Hematopoietic multipotent progenitor cell treated with erythropoietin and hydrocortisone succinate and interleukin-3 and kit ligand, for 8 days (in vitro differentiated cells): Measurements from ENCODE around the gene MAFB.

Source experiments
- DNase-seq: peaks from one replicate; pipeline ENCODE4 v3.0.0-alpha.2; 2015

The MAFB gene

DNA sequence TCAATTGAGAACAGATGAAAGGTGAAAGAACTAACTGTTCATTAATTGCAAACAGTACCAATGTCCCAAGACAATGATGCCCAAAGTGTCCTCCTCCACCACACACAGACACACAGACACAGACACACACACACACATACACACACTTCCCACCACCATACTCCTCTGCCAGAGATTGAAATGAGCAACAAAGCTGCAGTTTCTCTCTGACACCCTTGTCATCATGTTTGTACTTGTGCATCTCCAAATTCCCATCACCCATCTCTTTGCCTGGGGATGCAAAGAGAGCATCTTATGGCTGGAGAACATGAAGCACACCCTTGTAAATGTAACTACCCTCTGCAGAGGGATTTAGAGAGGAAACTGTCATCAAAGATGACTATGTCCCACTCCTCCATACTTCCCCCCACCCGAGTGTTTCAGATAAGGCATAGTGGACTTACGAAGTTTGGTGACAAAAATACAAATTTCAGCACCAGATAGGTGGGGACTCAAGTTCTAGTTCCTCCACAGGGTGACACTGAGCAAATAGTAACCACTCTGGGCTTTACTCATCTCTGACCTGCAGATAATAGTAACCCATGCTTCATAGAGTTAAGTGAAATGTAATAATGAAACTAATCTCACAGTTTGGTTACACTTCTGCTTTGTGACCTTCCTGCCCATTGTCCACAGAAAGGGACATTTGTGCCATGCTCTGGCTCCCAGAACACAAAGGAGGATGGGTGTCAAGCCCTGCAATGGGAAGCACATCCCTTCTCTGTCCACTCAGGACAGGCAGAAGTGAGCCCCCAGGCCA, 8.7 kb downstream of the MAFB start:
- DNase-seq: no peak

GRCh38 chr20:40679184-40679583, 9.9 kb downstream of the MAFB start:
- DNase-seq: no peak

- DNase-seq: no peak
Measured at GRCh38 chr20:40678286-40678875, 10.7 kb downstream of the MAFB start.

GRCh38 chr20:40677343-40677924, 11.6 kb downstream of the MAFB start:
- no peak for DNase-seq

- no peak for DNase-seq
Measured at GRCh38 chr20:40676491-40677269, 12.4 kb downstream of the MAFB start.

GRCh38 chr20:40675599-40676221, 13.3 kb downstream of the MAFB start:
- no peak for DNase-seq

DNA sequence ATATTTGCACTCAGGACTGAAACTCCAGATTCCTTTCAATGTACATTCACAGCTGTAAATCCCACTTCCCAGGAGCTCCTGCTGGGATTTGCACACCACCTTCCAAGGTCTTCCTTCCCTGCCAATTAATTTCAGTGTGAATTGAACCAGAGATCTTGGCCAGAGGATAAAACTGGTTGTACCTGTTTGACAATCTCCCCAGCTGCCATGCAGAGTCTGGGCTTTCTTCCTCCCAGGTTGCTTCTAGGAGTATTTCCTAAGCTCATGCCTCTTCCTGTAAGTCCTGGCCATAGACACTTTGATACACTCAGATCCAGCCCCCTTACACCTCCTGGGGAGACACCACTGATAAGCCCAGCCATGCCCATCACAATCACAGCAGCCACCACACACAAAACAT, 15.6 kb downstream of the MAFB start:
- no peak for DNase-seq

DNA sequence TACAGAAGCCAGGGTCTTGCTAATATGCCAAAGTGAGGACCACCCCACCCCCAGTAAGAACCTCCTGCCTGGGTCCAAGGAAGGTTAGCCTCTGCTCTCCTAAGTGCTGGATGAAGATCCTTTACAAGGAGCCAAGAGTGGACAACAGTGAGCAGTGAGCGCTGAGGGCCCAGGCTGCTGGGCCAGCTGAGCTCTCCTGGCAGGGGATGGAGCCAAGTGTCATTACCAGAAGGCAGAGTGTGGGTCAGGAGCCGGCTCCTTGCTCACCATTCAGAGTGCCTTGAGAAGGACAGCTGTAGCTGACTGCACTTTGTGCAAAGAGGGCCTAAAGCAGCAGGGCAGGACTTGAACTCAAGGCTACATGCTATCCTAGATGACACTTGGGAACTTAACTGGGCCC, 16.9 kb downstream of the MAFB start:
- DNase-seq: no peak

DNA sequence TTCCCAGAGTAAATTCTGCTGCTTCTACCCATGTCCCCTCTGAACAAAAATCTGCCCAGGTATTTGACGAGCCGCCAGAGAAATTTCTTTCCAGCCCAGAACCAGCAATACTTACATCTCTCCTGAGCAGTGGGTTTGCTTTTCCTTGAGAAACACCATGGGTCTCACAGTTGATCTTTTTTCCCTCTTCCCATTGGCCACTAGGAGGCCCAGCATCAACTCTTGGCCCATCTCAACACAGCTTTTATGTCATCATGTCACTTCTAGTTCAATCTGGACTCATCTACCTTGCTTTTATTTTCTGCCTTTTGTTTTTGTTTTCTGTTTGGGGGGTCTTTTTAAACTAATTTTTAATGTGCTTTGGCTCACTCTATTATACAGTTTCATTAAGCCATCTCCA, 18.8 kb downstream of the MAFB start:
- no peak for DNase-seq

GRCh38 chr20:40669692-40670091, 19.3 kb downstream of the MAFB start:
- DNase-seq: no peak

DNA sequence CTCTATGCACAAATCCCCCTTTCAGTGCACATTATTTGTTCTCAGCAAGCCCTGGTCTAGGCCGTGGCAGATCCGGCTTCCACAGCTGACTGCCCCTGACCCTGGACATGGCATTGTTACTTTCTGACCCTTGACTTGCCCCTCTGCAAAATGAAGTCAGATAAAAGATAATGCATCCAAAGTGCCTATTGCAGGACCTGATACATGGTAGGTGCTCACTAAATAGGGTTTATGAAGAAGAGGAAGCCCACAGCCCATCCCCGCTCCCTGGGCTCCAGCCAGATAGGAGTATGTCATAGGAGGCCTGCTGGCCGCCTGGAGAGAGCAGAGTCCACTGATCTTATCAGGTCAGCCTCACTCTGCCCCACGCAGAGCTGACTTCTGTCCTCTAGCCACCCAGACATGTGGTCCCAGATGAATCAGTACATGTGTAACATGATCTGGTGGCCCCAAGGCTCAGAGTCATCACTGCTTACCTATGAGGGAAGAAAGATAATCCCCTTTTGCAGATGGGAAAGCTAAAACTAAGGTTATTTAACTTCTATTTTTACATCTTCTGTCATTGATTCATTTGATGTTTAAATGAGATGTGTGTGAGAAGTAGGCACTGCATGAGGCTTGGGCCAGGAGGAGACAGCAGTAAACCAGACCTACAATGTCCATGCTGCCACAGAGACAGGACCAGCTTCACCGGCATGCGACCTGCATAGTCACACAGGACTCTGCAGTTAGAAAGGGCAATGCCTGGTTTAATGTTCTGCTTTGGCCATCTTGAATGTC, 20.4 kb downstream of the MAFB start:
- DNase-seq: no peak

GRCh38 chr20:40667503-40667902, 21.5 kb downstream of the MAFB start:
- no peak for DNase-seq

DNA sequence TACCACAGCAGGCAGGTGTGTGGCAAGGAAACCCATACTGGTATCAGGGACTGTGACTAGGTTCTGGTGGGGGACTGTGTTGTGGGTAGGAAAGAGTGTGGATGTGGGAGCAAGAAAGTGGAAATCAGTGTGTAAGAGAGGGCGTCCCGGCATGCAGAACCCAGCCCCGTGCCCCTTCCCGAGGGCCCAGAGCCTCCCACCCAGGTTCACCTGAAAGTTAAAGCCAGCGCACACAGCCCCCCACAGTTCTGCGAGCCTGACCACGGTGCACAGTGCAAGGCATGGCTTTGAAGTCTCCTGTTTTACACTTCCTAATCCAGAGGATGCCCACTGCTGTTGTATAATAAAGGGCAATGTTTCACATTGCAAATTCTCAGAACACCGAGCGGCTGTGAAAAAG, 22.7 kb downstream of the MAFB start:
- no peak for DNase-seq

DNA sequence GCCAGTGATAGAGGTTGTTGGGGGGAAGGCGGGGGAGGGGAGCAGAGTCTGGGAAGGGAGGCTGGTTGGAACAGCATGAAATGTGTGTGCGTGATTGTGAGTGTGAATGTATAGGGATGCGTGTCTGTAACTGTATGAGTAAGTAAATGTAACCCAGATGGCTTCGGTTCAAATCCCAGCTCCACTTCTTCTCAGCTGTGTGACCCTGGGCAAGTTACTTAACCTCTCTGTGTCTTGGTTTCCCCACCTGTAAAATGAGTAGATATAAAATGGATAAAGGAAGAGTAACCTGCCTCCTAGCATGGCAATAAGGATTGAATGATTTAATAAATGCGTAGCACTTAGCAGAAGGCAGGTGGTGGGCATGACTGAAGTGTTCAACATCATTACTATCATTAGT, 24.1 kb downstream of the MAFB start:
- DNase-seq: no peak

DNA sequence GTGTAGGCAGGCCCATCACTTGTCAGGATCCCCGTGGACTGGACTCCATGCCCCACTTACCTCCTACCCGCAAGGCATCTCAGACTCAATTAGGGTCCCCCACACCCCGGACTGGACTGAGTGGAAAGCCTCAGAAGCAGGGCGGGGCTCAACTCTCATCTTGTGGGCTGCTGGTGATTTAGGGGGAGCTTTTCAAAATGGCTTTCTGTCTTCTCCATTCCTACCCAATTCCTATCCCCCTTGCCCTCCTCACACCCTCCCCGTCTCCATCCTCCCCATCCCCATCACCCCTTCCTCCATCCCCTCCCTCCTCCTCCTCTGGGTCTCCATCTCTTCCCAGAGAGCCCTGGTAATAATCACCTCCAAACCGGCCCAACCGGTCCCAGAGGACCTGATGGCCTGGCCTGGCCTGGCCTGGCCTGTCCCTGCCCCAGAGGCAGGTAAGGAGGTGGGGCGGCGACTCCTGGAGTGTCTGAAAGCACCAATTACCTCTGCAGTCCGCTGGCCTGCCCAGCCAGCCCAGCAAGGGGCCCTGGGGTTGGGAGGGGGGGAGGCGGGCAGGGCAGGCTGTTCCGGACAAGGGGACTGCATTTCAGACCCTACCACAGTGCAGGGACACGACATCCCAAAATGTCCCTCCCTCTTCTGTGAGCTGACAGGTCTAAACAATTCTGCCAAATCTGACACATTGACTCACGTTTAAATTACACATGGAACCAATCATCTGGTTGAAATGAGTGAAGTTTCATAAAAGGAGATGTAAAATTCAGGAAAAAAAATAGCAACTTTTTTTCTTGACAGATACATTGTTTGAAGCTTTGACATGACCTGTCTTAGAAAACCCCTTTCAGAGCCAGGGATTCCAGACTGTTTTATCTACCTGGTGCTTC, 24.8 kb downstream of the MAFB start:
- no peak for DNase-seq

DNA sequence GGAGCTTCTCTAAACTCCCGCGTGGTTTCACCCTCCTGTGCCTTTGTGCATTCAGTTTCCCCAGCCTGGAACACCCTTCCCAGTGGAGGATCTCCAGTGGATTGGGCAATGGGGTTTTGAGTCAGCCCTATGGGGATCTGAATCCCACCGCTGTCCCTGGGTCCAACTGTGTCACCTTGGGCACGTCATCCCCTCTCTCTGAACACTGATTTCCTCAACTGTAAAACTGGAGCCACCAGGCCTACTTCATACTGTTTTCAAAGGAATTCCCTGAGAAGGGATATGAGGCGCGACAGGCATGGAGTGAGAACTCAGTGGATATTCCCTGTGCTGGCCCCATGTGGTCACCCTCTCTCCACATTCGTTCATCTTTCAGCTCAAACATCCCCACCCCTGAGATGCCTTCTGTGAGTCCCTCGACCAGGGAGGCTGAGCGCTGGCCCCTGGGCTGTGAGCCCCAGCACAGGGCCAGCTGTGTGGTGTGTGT, 25.7 kb downstream of the MAFB start:
- no peak for DNase-seq

DNA sequence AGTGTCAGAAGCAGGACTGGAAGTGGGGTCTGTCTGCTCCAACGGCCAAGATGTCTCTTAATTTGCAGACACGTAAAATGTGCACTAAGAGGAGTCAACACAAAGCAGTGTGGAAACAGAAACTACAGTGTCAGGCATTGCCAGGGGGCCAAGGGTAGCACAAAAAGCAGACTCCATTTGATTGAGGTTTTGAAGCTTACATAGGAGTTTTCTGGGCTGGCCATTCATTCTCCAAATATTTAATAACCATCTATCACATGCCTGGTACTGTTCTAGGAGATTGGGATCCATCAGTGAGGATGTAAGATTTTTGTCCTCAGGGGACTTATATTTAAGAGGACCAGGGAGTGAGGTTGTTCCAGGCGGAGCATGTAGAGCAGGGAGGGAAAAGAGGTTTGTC, 29.5 kb downstream of the MAFB start:
- no peak for DNase-seq

DNA sequence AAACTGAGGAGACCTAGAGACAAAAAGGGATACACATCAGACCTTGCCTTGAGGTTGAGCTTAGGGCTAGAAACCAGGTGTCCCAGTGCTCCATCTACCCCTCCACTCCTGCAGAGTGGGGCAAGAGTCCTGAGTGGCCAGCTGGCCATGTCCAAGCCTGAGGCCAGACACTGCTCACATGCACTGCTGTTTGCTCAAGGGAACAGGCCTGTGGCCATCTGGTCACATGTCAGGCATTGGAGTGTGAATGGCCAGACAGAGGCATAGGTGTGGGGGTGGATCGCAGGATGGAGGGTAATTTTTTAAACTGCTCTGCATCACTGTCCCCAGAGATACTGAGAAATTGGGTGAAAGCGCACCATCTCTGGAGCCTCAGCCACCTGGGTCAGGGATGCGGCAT, 30.5 kb downstream of the MAFB start:
- no peak for DNase-seq

DNA sequence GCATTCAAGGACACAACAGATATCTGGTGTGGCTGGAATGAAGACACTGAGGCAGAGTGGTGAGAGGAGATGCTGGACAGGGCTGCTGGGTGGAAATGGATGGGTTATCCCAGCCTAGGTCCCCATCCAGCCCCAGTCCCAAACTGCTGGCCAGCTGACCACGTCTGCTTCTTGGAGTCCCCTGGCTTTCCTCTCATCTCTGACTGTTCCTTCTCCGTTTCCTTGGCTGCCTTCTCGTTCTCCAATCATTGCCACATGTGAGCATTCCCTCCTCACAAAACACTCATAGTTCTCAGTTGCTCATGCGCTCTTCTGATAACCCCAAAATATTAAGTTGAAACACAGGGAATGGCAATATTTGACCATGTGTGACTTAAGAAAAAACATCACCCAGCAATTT, 31.5 kb downstream of the MAFB start:
- no peak for DNase-seq

DNA sequence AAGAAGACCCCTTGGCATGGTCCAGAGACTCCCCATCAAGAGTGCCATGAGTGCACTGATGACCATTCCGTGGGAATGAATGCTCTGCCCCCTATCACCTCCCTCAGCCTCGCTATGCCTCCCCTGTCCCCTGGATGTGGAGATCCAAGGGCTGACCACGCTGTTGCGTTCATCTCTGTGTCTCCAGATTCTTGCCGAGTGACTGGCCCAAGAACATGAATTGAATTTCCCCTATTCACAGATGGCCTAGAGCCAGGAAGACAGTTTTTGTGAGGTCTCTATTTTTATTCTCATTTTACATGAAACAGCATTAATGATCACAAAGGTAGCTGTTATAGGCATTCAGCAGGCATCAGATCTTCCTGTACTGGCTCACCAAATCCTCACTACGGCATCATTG, 33.6 kb downstream of the MAFB start:
- no peak for DNase-seq

DNA sequence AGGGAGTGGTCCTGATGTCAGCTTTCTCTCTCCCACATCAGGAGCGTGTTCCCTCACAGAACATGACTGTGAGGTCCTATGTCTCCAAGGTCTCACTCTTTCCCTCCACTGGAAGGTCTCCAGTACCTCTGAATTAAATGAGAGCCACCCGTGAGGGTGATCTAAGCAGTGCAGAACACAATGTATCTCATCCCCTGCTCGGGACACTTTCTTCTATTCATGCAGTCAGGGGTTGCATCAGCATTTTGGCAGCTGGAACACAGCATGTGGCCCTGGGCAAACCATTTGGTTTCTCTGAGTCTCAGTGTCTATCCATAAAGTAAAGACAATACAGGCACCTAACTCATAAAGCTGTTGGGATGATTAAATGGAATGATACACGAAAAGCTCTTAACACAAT, 34.2 kb downstream of the MAFB start:
- DNase-seq: no peak
